NT2/D1 (cell line): ENCODE measurements around the gene NAV1.

Source experiments
- DNase-seq: peaks from one replicate; pipeline ENCODE4 v3.0.0-alpha.2; 2011; ENCODE audit warnings: low read depth, low spot score
- H3K27me3 ChIP-seq: 2 replicates; pipeline ENCODE4 v1.6.0; 2011; ENCODE audit warnings: mild to moderate bottlenecking; ENCODE audit not compliant: insufficient read length, insufficient read depth
- H3K36me3 ChIP-seq: 2 replicates; pipeline ENCODE4 v1.6.1; 2011; ENCODE audit warnings: mild to moderate bottlenecking, low read length, mixed read lengths; ENCODE audit not compliant: insufficient read depth, insufficient read length
- H3K4me1 ChIP-seq: 2 replicates; pipeline ENCODE4 v1.5.1; 2011; ENCODE audit not compliant: insufficient read depth, insufficient read length
- H3K4me3 ChIP-seq: 2 replicates; pipeline ENCODE4 v1.5.1; 2011; ENCODE audit warnings: low read depth; ENCODE audit not compliant: insufficient read length
- H3K9ac ChIP-seq: 2 replicates; pipeline ENCODE4 v1.6.0; 2011; ENCODE audit warnings: low read depth; ENCODE audit not compliant: insufficient read length
- H3K9me3 ChIP-seq: 2 replicates; pipeline ENCODE4 v1.5.1; 2011; ENCODE audit warnings: mild to moderate bottlenecking, low read length; ENCODE audit not compliant: insufficient read depth
- SUZ12 ChIP-seq: IDR thresholded peaks from 2 replicates; pipeline ENCODE4 v1.6.1; 2011; ENCODE audit not compliant: insufficient read length, insufficient read depth; ENCODE audit errors: extremely low read depth
- YY1 ChIP-seq: IDR thresholded peaks from 2 replicates; pipeline ENCODE4 v1.6.1; 2011; ENCODE audit not compliant: insufficient read length, insufficient read depth
- ZNF274 ChIP-seq: IDR thresholded peaks from 2 replicates; pipeline ENCODE4 v1.6.1; 2011; ENCODE audit warnings: mild to moderate bottlenecking, low read depth, low read length

The NAV1 gene

DNA sequence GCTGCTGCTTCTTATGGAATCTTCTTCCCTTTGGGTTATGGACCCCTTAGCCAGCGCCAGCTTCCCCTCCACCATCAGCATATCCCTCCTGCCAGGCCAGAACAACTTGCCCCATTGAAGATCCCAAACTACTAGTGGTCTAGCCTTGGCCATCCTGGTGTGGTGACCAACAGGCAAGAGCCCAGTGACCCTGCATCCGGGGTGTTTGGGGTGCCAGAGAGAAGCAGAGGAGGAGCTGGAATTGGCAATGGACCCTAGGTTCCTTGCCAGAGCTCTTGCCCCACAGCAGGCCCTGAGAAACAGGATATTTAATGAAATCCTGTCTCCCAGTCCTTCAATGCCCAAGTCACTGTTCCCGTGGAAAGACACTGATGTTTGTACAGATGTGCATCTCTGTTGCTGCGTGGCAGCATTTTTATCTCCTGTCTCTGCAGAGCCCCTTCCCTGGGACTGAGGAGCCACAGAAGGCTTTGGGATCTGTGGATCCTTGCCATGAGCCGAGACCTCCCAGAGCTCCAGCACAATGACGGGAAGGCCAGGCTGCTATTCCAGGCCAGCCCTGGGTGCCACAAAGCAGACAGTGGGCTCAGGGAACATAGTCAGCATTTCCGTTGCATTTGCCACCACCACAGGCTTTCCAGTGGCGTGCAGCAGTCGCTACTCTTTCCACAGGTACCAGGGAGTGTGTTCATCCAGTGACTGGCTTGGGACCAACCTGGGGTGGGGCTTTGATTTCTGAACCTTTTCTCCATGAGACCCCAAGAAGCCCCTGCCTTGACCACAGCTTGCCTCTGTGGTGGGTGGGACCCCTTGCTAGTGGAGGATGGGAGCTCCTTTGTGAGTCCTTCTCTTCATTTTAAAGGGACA, 21.6 kb downstream of the NAV1 start:
- H3K9me3 ChIP-seq, result no peaks in the 10 kb centered on the region
- TF ChIP-seq YY1 (no peak), SUZ12 (no peak), ZNF274 (no peak)
- no peak overlapping the region for H3K4me3 ChIP-seq
- no peaks in the 10 kb centered on the region for H3K36me3 ChIP-seq
- no peak overlapping the region for H3K9ac ChIP-seq
- DNase-seq, result no peak
- H3K4me1 ChIP-seq, result peaks cover 16% of the 10 kb centered on the region
- H3K27me3 ChIP-seq, result peaks cover 19% of the 10 kb centered on the region

- no peaks in the 10 kb centered on the region for H3K36me3 ChIP-seq
- no peak for DNase-seq
- H3K4me1 ChIP-seq, result peaks cover 19% of the 10 kb centered on the region
- no peak overlapping the region for H3K9ac ChIP-seq
- H3K4me3 ChIP-seq, result no peak overlapping the region
- no peak for TF ChIP-seq YY1
- TF ChIP-seq SUZ12, result no peak
- TF ChIP-seq ZNF274, result no peak
- H3K9me3 ChIP-seq, result no peaks in the 10 kb centered on the region
- H3K27me3 ChIP-seq, result peaks cover 19% of the 10 kb centered on the region
Measured at GRCh38 chr1:201561195-201561564, 22.3 kb downstream of the NAV1 start.

- Histone ChIP-seq H3K9me3 (no peaks in the 10 kb centered on the region), H3K27me3 (peaks cover 19% of the 10 kb centered on the region), H3K4me1 (peaks cover 20% of the 10 kb centered on the region), H3K4me3 (no peak overlapping the region), H3K36me3 (no peaks in the 10 kb centered on the region), H3K9ac (no peak overlapping the region)
- TF ChIP-seq ZNF274 (no peak), SUZ12 (no peak), YY1 (no peak)
- no peak for DNase-seq
Measured at GRCh38 chr1:201561601-201562000, 22.7 kb downstream of the NAV1 start.

- Histone ChIP-seq H3K4me3 (no peak overlapping the region), H3K36me3 (no peaks in the 10 kb centered on the region), H3K9ac (no peak overlapping the region), H3K4me1 (peaks cover 14% of the 10 kb centered on the region), H3K9me3 (no peaks in the 10 kb centered on the region), H3K27me3 (peaks cover 19% of the 10 kb centered on the region)
- TF ChIP-seq YY1 (no peak), SUZ12 (no peak), ZNF274 (no peak)
- DNase-seq, result no peak
Measured at GRCh38 chr1:201562257-201562656, 23.3 kb downstream of the NAV1 start.

GRCh38 chr1:201562659-201563405, 23.9 kb downstream of the NAV1 start:
- no peaks in the 10 kb centered on the region for H3K36me3 ChIP-seq
- no peak overlapping the region for H3K9ac ChIP-seq
- no peaks in the 10 kb centered on the region for H3K9me3 ChIP-seq
- peaks cover 19% of the 10 kb centered on the region for H3K27me3 ChIP-seq
- no peak for TF ChIP-seq YY1
- no peak for TF ChIP-seq SUZ12
- TF ChIP-seq ZNF274, result no peak
- DNase-seq, result no peak
- peaks cover 13% of the 10 kb centered on the region for H3K4me1 ChIP-seq
- no peak overlapping the region for H3K4me3 ChIP-seq

- Histone ChIP-seq H3K36me3 (no peaks in the 10 kb centered on the region), H3K4me3 (no peak overlapping the region), H3K27me3 (peaks cover 19% of the 10 kb centered on the region), H3K9me3 (no peaks in the 10 kb centered on the region), H3K9ac (no peak overlapping the region), H3K4me1 (peaks cover 13% of the 10 kb centered on the region)
- no peak for TF ChIP-seq SUZ12
- TF ChIP-seq ZNF274, result no peak
- no peak for TF ChIP-seq YY1
- no peak for DNase-seq
Measured at GRCh38 chr1:201563406-201563780, 24.5 kb downstream of the NAV1 start.

DNA sequence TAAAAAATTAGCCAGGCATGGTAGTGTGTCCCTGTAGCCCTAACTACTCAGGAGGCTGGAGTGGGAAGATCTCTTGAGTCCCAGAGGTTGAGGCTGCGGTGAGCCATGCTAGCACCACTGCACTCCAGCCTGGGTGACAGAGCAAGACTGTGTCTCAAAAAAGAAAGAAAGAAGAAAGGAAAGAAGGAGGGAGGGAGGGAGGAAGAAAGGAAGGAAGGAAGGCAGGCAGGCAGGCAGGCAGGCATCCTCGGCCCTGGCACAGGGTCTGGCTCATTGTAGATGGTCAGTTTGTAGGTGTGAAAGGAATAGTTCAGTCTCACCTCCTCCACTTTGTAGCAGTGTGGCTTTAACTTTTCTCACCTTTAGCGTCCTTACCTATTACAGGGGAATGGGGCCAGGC, 25.0 kb downstream of the NAV1 start:
- Histone ChIP-seq H3K4me1 (peaks cover 13% of the 10 kb centered on the region), H3K36me3 (no peaks in the 10 kb centered on the region), H3K27me3 (peaks cover 18% of the 10 kb centered on the region), H3K9ac (no peak overlapping the region), H3K4me3 (no peak overlapping the region), H3K9me3 (no peaks in the 10 kb centered on the region)
- no peak for TF ChIP-seq SUZ12
- TF ChIP-seq YY1, result no peak
- TF ChIP-seq ZNF274, result no peak
- DNase-seq, result no peak
